ENCODE results near the gene TK2. TPM values are rescaled to one million over a fixed set of nuclear protein-coding genes. Genes with fewer than 3 reads are reported as not detected.

The TK2 gene
- total RNA-seq, 1 experiment from 2014 or later: 5.0 TPM

DNA sequence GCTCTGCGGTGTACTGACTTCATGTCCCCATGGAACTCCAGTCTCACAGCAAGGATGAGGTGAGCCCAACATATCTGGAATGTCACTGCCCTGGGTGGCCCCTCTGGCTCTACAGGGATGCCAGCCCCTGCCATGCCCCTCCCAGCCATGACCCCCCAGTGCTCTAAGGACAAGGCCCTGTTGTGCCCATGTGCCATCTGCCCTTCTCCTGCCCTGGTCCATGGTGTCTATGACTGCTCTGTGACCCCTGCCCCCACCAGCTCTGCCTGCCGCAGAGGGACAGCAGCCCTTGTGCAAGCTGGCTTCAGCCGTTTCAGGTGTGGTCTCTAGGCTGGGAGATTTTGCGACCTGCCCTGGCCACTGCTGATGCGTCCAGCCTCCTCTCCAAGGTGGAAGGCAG lies 40.3 kb downstream of the TK2 start:
- no peak for DNase-seq (ENCODE audit: low spot score)
- Mint-ChIP-seq H3K4me3 (no peak overlapping the region), H3K9me3 (peaks cover 1% of the 10 kb centered on the region; the same call in 1 of the 2 replicates), H3K4me1 (peaks cover 27% of the 10 kb centered on the region), H3K27me3 (ENCODE audit: low read depth) (no peaks in the 10 kb centered on the region), H3K27ac (no peak overlapping the region), H3K36me3 (peaks cover 6% of the 10 kb centered on the region; the same call in 1 of the 2 replicates)
- no peak for TF ChIP-seq NFYB (CRISPR knock-in tag; conservative IDR thresholded peaks at IDR 0.05; ENCODE audit: low read depth)
- TF ChIP-seq ZNF121 (CRISPR knock-in tag; IDR thresholded peaks at IDR 0.05): no peak
- TF ChIP-seq ZNF263 (CRISPR knock-in tag; IDR thresholded peaks at IDR 0.05; ENCODE audit: low read depth): no peak
- TF ChIP-seq SOX15 (CRISPR knock-in tag; IDR thresholded peaks at IDR 0.05): no peak
- TF ChIP-seq, protein P1, sequence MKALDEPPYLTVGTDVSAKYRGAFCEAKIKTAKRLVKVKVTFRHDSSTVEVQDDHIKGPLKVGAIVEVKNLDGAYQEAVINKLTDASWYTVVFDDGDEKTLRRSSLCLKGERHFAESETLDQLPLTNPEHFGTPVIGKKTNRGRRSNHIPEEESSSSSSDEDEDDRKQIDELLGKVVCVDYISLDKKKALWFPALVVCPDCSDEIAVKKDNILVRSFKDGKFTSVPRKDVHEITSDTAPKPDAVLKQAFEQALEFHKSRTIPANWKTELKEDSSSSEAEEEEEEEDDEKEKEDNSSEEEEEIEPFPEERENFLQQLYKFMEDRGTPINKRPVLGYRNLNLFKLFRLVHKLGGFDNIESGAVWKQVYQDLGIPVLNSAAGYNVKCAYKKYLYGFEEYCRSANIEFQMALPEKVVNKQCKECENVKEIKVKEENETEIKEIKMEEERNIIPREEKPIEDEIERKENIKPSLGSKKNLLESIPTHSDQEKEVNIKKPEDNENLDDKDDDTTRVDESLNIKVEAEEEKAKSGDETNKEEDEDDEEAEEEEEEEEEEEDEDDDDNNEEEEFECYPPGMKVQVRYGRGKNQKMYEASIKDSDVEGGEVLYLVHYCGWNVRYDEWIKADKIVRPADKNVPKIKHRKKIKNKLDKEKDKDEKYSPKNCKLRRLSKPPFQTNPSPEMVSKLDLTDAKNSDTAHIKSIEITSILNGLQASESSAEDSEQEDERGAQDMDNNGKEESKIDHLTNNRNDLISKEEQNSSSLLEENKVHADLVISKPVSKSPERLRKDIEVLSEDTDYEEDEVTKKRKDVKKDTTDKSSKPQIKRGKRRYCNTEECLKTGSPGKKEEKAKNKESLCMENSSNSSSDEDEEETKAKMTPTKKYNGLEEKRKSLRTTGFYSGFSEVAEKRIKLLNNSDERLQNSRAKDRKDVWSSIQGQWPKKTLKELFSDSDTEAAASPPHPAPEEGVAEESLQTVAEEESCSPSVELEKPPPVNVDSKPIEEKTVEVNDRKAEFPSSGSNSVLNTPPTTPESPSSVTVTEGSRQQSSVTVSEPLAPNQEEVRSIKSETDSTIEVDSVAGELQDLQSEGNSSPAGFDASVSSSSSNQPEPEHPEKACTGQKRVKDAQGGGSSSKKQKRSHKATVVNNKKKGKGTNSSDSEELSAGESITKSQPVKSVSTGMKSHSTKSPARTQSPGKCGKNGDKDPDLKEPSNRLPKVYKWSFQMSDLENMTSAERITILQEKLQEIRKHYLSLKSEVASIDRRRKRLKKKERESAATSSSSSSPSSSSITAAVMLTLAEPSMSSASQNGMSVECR (CRISPR knock-in tag; IDR thresholded peaks at IDR 0.05; ENCODE audit: borderline replicate concordance): no peak
- TF ChIP-seq MYBL2 (CRISPR knock-in tag; IDR thresholded peaks at IDR 0.05): no peak
- TF ChIP-seq, protein P2, sequence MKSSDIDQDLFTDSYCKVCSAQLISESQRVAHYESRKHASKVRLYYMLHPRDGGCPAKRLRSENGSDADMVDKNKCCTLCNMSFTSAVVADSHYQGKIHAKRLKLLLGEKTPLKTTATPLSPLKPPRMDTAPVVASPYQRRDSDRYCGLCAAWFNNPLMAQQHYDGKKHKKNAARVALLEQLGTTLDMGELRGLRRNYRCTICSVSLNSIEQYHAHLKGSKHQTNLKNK (CRISPR knock-in tag; IDR thresholded peaks at IDR 0.05): no peak
- TF ChIP-seq FOXJ3 (CRISPR knock-in tag; IDR thresholded peaks at IDR 0.05; ENCODE audit: borderline replicate concordance): no peak
- TF ChIP-seq ZNF317 (CRISPR knock-in tag; IDR thresholded peaks at IDR 0.05; ENCODE audit: borderline replicate concordance, low read depth): no peak
- TF ChIP-seq, protein P3, sequence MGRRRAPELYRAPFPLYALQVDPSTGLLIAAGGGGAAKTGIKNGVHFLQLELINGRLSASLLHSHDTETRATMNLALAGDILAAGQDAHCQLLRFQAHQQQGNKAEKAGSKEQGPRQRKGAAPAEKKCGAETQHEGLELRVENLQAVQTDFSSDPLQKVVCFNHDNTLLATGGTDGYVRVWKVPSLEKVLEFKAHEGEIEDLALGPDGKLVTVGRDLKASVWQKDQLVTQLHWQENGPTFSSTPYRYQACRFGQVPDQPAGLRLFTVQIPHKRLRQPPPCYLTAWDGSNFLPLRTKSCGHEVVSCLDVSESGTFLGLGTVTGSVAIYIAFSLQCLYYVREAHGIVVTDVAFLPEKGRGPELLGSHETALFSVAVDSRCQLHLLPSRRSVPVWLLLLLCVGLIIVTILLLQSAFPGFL (CRISPR knock-in tag; IDR thresholded peaks at IDR 0.05; ENCODE audit: borderline replicate concordance): no peak
- TF ChIP-seq, protein P4, sequence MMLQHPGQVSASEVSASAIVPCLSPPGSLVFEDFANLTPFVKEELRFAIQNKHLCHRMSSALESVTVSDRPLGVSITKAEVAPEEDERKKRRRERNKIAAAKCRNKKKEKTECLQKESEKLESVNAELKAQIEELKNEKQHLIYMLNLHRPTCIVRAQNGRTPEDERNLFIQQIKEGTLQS (CRISPR knock-in tag; conservative IDR thresholded peaks at IDR 0.05): no peak
- no peak for TF ChIP-seq HMGA2 (CRISPR knock-in tag; IDR thresholded peaks at IDR 0.05)
- TF ChIP-seq NR2C2 (CRISPR knock-in tag; IDR thresholded peaks at IDR 0.05): no peak
- TF ChIP-seq, protein P5, sequence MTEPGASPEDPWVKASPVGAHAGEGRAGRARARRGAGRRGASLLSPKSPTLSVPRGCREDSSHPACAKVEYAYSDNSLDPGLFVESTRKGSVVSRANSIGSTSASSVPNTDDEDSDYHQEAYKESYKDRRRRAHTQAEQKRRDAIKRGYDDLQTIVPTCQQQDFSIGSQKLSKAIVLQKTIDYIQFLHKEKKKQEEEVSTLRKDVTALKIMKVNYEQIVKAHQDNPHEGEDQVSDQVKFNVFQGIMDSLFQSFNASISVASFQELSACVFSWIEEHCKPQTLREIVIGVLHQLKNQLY (CRISPR knock-in tag; IDR thresholded peaks at IDR 0.05): no peak
- TF ChIP-seq TEAD1 (CRISPR knock-in tag; IDR thresholded peaks at IDR 0.05): no peak
- TF ChIP-seq, protein P6, sequence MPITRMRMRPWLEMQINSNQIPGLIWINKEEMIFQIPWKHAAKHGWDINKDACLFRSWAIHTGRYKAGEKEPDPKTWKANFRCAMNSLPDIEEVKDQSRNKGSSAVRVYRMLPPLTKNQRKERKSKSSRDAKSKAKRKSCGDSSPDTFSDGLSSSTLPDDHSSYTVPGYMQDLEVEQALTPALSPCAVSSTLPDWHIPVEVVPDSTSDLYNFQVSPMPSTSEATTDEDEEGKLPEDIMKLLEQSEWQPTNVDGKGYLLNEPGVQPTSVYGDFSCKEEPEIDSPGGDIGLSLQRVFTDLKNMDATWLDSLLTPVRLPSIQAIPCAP (CRISPR knock-in tag; IDR thresholded peaks at IDR 0.05): no peak
- TF ChIP-seq OVOL2 (CRISPR knock-in tag; IDR thresholded peaks at IDR 0.05; ENCODE audit: borderline replicate concordance): no peak
- no peak for TF ChIP-seq NR3C1 (CRISPR knock-in tag; conservative IDR thresholded peaks at IDR 0.05; ENCODE audit: low read depth)
- no peak for TF ChIP-seq ZSCAN18 (CRISPR knock-in tag; IDR thresholded peaks at IDR 0.05)
- CTCF ChIA-PET: interaction anchor here (3.6 to 3.9 kb wide), 2 partner anchors 80 to 103 kb away, joined by 21 to 27 read pairs; no protein-coding TSS in a partner anchor
- ATAC-seq: no peak
- POLR2A ChIA-PET: no interaction called here
